Lower leg skin (tissue), 4 donors: ENCODE results near the gene RALGAPB. TPM values are rescaled to one million over a fixed set of nuclear protein-coding genes. Genes with fewer than 3 reads are reported as not detected.

Experiments
- DNase-seq, 2 donors: peaks; one replicate each; pipeline ENCODE4 v3.0.0-alpha.2; 2019; ENCODE audit warnings: low spot score in 2 of 2
- H3K4me3 ChIP-seq: fragments of 200-600 bp; sonication (generic); 2 replicates; pipeline ENCODE4 v1.5.1; 2017; ENCODE audit warnings: mild to moderate bottlenecking, low read depth; ENCODE audit not compliant: poor library complexity, severe bottlenecking
- POLR2A ChIP-seq, 2 donors: fragments of 450-650 bp; IDR thresholded peaks; one replicate each; pipeline ENCODE4 v1.6.1; 2016 to 2017; ENCODE audit warnings: antibody characterized with exemption in 2 of 2, mild to moderate bottlenecking in 1 of 2, moderate library complexity in 1 of 2
- WGBS, 2 donors: methylation state at CpG; one replicate each; pipeline ENCODE4 v1.1.5; 2018; 5-methylcytosine and 5-hydroxymethylcytosine counted together
- intact Hi-C: fragments of 100-400 bp; cut with DNase I; formaldehyde crosslinking; loops from one replicate; pipeline ENCODE4 v1.15.0; 2023; ENCODE audit warnings: low total_unique reads
- total RNA-seq, 4 donors: library from RNA; depleted of rRNA; stranded (reverse); fragments of >200 nt; gene quantifications; one replicate each; pipeline ENCODE4 v1.1.0, GENCODE V29; 2016
- TF ChIP-seq, protein P1 (sequence below), 3 donors: fragments of 450-650 bp; IDR thresholded peaks; one replicate each; pipeline ENCODE4 v1.5.1; 2016; ENCODE audit warnings: antibody characterized with exemption in 3 of 3, mild to moderate bottlenecking in 3 of 3, moderate library complexity in 2 of 3

Gene RALGAPB
- total RNA-seq, 4 donors from 2014 or later, result 35.3 to 51.0 (median 41.5) TPM

DNA sequence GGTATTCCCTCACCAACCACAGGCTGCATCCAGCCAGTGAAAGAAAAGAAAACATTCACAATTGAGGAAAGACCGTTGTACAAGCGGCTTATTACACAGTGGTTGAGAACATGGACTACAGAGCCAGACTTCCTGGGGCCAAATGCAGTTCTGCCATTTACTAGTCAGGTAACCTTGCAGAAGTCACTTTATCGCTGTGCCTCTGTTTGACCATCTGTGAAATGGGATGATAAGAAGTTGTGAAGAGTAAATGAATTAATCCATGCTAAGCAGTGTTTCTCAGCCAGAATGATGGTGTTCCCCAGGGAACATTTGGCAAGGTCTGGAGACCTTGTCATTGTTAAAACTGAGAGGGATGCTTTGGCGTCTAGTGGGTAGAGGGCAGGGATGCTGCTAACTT lies 143.8 kb downstream of the RALGAPB start:
- TF ChIP-seq POLR2A (IDR thresholded peaks at IDR 0.05), result no peak
- TF ChIP-seq, protein P1, sequence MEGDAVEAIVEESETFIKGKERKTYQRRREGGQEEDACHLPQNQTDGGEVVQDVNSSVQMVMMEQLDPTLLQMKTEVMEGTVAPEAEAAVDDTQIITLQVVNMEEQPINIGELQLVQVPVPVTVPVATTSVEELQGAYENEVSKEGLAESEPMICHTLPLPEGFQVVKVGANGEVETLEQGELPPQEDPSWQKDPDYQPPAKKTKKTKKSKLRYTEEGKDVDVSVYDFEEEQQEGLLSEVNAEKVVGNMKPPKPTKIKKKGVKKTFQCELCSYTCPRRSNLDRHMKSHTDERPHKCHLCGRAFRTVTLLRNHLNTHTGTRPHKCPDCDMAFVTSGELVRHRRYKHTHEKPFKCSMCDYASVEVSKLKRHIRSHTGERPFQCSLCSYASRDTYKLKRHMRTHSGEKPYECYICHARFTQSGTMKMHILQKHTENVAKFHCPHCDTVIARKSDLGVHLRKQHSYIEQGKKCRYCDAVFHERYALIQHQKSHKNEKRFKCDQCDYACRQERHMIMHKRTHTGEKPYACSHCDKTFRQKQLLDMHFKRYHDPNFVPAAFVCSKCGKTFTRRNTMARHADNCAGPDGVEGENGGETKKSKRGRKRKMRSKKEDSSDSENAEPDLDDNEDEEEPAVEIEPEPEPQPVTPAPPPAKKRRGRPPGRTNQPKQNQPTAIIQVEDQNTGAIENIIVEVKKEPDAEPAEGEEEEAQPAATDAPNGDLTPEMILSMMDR (IDR thresholded peaks at IDR 0.05), result no peak
- WGBS, 2 donors, result 85 to 94% methylated on average over 4 of the region's 4 CpGs
- H3K4me3 ChIP-seq, result no peak overlapping the region
- no peak for DNase-seq
- intact Hi-C loops, result no loop called here

DNA sequence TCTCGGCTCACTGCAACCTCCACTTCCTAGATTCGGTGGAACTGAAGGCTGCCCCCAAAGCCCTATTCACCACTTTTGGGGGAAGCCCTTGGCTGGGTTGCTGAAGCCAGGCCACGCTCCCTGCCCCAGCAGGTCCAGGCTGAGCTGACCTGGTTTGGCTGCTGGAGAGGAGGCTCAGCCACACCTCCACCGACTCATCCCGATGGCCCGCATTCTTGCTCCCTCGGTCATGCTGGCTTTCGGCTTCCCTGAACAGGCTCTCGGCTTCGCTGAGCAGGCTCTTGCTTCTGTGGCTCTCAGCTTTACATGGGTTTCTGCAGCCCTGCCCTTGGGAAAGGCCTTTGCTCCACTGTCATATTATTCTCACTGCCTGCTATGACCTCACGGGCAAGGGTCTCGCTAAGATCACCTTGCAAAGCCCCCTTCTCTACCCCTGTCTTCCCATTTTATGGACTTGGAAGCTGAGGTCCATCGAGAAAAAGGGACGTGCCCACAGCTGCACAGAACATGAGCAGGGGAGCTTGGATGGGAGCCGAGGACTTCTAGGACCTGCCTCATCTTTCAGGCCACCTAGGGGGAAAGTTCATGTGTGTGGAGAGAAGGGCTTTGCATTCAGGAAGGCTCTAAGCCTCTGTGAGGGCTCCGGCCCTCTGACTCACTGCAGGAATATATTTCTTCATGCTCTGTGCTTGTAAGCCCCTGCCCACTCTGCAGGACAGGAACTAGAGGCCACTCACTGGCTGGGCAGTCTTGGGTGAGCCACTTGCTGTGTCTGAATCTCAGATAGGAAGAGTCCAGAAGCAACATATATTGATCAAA lies 144.6 kb downstream of the RALGAPB start:
- intact Hi-C loops, result no loop called here
- no peak for TF ChIP-seq POLR2A (IDR thresholded peaks at IDR 0.05)
- TF ChIP-seq, protein P1 (IDR thresholded peaks at IDR 0.05), result no peak
- 73 to 78% methylated on average over 16 of the region's 16 CpGs for WGBS, 2 donors
- H3K4me3 ChIP-seq, result no peak overlapping the region
- no peak for DNase-seq

DNA sequence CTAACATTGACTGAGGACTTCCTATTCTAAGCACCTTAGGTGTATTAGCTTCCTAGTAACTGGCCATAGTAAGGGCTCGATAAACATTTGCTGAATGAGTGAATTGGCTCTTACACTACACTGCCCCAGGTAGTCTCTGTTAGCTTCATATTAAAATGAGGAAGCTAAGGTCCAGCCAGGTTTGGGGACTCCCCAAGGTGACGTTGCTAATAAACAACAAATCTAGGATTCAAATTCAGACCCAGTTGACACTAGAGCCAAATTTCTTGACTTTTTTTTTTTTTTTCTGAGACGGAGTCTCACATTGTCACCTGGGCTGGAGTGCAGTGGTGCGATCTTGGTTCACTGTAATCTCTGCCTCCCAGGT lies 145.2 kb downstream of the RALGAPB start:
- WGBS, 2 donors, result 85 to 91% methylated on average over 4 of the region's 4 CpGs
- TF ChIP-seq, protein P1 (IDR thresholded peaks at IDR 0.05), result no peak
- TF ChIP-seq POLR2A (IDR thresholded peaks at IDR 0.05), result no peak
- intact Hi-C loops, result no loop called here

GRCh38 chr20:38620441-38620840 lies 147.8 kb downstream of the RALGAPB start:
- TF ChIP-seq POLR2A (IDR thresholded peaks at IDR 0.05), result no peak
- TF ChIP-seq, protein P1 (IDR thresholded peaks at IDR 0.05), result no peak
- 65 to 68% methylated on average over 9 of the region's 9 CpGs for WGBS, 2 donors
- intact Hi-C loops, result no loop called here
- DNase-seq, result no peak
- H3K4me3 ChIP-seq, result no peak overlapping the region

More for the DNA sequence above, 145.2 kb downstream of the RALGAPB start:
- H3K4me3 ChIP-seq, result no peak overlapping the region
- no peak for DNase-seq

DNA sequence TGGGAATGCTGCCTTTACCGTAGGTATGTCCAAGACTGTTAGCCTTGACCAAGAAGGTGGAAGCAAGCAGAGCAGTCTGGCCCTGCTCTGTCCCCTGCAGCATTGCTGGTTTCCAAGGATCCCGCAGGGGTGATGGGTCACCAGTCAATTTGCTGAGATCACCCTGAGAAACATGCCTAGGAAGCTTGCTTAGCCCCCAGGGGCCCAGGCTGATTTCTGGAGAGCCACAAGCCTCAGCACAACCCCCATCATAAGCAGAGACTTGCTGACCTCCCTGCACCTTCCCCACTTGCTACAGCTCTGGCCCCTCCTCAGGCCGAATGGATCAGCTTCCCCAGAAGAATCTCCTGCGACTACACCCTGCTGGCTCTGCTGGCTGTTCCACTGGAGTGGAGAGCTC lies 150.4 kb downstream of the RALGAPB start:
- no peak for DNase-seq
- 67 to 72% methylated on average over 4 of the region's 4 CpGs for WGBS, 2 donors
- TF ChIP-seq, protein P1 (IDR thresholded peaks at IDR 0.05), result no peak
- no peak for TF ChIP-seq POLR2A (IDR thresholded peaks at IDR 0.05)
- intact Hi-C loops, result no loop called here
- no peak overlapping the region for H3K4me3 ChIP-seq

- intact Hi-C loops, result no loop called here
- no peak for TF ChIP-seq POLR2A (IDR thresholded peaks at IDR 0.05)
- TF ChIP-seq, protein P1 (IDR thresholded peaks at IDR 0.05), result no peak
- WGBS, 2 donors, result 65 to 68% methylated on average over 2 of the region's 2 CpGs
- no peak overlapping the region for H3K4me3 ChIP-seq
- no peak for DNase-seq
These were observed 151.4 kb downstream of the RALGAPB start for GRCh38 chr20:38624084-38624483.
